VCaP (cell line): ENCODE measurements around the gene TSTD1.
"Not testable (repeated sequence)": the region's sequence is repeated elsewhere in the genome, so short reads cannot be mapped to it uniquely, and the experiment has no call there.

Source experiments
- H3K27ac ChIP-seq: fragments of 450-650 bp; 2 replicates; pipeline ENCODE4 v1.5.1; 2017
- TF ChIP-seq, protein P1 (sequence below): fragments of 450-650 bp; conservative IDR thresholded peaks from 2 replicates; pipeline ENCODE4 v1.5.1; 2017; ENCODE audit warnings: mild to moderate bottlenecking, moderate library complexity

Gene TSTD1

DNA sequence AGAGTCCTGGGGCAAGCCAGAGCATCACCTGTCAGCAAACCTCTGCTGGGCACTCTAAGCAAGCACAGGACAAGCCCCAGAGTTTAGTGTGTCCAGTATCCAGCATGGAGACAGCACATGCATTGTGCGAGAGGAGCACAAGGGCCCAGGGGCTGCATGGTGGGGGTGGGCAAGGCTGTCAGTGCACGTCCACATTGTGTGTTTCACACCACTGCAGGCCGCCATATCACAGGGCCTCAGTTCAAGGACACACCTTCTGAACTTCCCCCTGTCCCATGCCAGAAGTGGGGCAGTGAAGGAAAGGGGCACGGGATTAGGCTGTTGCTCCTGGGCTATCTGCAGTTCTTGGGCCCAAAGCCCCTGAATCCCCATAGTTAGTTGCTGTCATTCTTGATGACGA lies 782 bp upstream of the TSTD1 start:
- peak overlapping the region; percentile 93 for H3K27ac ChIP-seq
- TF ChIP-seq, protein P1, sequence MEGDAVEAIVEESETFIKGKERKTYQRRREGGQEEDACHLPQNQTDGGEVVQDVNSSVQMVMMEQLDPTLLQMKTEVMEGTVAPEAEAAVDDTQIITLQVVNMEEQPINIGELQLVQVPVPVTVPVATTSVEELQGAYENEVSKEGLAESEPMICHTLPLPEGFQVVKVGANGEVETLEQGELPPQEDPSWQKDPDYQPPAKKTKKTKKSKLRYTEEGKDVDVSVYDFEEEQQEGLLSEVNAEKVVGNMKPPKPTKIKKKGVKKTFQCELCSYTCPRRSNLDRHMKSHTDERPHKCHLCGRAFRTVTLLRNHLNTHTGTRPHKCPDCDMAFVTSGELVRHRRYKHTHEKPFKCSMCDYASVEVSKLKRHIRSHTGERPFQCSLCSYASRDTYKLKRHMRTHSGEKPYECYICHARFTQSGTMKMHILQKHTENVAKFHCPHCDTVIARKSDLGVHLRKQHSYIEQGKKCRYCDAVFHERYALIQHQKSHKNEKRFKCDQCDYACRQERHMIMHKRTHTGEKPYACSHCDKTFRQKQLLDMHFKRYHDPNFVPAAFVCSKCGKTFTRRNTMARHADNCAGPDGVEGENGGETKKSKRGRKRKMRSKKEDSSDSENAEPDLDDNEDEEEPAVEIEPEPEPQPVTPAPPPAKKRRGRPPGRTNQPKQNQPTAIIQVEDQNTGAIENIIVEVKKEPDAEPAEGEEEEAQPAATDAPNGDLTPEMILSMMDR: no peak

DNA sequence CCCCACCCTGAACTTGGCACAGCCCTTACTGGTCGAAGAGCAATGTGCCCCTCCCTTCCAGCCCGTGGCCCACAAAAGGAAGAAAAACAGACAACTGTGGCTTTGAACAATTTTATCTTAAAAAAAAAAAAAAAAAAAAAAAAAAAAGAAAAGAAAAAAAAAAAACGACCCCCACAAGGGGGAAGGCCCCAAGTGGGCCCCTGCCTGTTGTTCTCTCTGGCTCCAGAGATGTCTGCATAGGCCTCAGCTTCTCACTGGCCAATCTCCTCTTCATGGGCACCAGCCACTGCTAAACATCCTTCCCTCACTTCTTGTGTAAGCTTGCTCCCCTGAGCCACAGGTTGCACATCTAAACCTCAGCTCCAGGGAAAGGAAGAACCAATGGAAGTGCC lies 386 bp upstream of the TSTD1 start:
- TF ChIP-seq, protein P1: no peak
- peak overlapping the region; percentile 93 for H3K27ac ChIP-seq

DNA sequence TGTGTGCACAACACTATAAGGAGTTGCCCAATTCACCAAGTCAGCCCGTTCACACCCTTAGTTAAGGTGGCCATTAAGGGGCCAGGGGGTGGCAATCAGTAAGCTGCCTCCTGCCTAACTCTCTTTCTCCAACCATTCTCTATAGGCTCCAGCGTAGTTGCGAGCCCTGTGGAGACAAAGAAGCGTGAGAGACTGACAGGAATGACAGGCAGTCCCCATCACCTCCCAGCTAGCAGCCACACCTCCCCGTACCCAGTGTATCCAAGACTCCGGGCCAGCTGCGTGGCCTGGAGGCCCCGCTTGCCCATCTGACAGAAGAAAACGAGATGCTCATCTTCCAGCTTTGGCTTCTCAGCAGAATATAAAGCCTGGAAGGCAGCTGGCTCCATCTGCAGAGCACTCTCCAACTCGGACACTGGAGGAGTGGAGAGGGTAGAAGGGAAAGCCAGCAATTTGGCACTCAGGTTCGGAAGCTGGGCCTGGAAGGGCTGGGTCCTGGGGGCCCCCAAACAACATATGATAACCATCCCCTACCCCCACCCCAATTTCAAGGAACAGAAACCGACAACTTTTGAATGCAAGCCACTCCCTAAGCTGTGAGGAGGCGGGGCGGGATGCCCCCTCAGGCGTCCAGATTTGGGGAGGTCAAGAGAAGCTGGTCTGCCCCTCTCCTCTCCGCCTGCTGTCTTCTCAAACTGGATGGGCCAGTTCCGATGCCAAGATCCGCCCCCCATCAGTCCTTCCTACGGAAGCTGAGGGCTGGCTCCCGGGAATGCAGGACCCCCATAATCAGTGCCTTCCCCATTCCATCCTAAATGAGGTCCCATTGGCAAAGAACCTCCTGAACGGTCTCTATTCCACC lies 872 bp downstream of the TSTD1 start:
- peak overlapping the region; percentile 93 for H3K27ac ChIP-seq
- TF ChIP-seq, protein P1: no peak

DNA sequence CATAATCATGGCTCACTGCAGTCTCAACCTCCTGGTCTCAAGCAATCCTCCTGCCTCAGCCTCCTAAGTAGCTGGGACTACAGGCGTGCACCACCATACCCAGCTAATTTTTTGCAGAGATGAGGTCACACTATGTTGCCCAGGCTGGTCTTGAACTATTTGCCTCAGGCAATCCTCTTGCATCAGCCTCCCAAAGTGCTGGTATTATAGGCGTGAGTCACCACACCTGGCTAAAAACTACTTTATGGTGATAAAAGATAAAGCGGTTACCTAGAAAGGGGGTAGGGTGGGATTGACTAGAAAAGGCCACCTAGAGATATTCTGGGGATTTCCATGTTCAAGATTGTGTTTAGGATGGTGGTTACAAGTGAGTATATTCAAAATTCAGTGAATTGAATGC lies 5.0 kb downstream of the TSTD1 start:
- no peak overlapping the region for H3K27ac ChIP-seq
- TF ChIP-seq, protein P1: no peak

DNA sequence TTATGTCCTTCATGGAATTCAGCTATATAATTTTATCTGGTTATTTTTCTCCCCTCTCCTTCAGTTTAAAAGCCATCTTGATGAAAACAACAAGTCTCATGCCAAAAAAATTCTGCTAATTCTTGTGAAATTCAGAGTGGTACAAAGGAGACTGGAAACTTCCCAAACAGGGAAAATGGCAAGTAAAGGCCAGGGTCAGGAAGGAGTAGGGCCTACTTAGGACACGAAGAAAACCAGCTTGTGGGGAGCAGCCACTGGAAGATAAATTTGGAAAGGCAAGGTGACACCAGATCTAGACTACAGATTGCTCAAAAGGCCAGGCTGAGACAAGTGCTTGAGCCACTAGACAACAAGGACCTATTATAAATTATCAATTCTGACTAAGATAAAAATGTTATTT lies 6.4 kb downstream of the TSTD1 start:
- H3K27ac ChIP-seq: no peak overlapping the region
- TF ChIP-seq, protein P1: no peak

DNA sequence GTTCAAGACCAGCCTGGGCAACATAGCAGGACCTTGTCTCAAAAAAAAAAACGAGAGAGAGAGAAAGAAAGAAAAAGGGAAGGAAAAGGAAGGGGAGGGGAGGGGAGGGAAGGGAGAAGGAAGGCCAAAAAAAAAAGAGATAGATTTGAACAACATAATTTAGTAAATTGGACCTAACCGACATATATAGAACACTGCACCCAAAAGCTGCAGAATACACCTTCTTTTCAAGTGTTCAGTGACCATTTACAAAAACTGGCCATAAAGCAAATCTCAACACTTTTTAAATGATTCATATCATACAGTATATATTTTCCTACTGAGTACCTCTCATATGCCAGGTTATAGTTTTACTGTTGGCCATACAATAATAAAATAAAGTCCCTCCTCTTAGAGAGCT lies 6.9 kb downstream of the TSTD1 start:
- no peak overlapping the region for H3K27ac ChIP-seq
- TF ChIP-seq, protein P1: no peak

DNA sequence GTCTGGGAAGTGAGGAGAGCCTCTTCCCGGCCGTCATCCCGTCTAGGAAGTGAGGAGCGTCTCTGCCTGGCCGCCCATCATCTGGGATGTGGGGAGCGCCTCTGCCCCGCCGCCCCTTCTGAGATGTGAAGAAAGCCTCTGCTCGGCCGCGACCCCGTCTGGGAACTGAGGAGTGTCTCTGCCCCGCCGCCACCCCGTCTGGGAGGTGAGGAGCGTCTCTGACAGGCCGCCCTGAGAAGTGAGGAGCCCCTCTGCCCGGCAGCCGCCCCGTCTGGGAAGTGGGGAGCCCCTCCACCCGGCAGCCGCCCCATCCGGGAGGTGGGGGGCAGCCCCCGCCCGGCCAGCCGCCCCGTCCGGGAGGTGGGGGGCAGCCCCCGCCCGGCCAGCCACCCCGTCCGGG lies 9.3 kb downstream of the TSTD1 start:
- H3K27ac ChIP-seq: not testable (repeated sequence)

DNA sequence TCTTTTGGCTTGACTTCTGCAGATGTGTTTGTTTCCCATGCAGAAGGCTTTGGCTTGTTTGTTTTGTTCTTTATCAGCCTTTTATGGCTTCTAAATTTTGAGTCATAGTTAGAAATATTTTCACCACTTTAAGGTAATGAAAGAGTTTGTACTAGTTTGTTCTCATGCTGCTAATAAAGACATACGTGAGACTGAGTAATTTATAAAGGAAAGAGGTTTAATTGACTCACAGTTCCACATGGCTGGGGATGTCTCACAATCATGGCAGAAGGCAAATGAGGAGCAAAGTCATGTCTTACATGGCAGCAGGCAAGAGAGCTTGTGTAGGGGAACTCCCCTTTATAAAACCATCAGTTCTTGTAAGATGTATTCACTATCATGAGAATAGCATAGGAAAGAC lies 11.8 kb downstream of the TSTD1 start:
- peak overlapping the region; percentile 2; the same call in 1 of the 2 replicates for H3K27ac ChIP-seq

DNA sequence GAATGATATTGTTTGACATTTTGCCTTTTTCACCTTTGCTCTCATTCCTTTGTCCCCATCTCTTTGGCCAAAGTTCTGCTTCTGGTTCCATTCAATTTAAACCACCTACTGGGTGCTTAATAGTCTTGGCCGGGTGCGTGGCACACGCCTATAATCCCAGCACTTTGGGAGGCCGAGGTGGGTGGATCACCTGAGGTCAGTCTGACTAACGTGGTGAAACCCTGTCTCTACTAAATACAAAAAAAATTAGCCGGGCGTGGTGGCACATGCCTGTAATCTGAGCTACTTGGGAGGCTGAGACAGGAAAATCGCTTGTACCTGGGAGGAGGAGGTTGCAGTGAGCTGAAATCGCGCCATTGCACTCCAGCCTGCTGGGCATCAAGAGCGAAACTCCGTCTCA lies 16.3 kb downstream of the TSTD1 start:
- not testable (repeated sequence) for H3K27ac ChIP-seq
